Activated T-cell treated with anti-CD3 and anti-CD28 coated beads, Interleukin-2, amount 50 U/mL, for 48 hours (primary cell): ENCODE measurements around the gene IPO13.
A peak's percentile ranks its signal among the peaks of the same experiment; 100 is the strongest.

ENCODE experiments used
- DNase-seq, 2 experiments: peaks; one replicate each; pipeline ENCODE4 v3.0.0-alpha.2; 2020

The IPO13 gene

GRCh38 chr1:43952731-43953346, 6.1 kb downstream of the IPO13 start:
- no peak for DNase-seq

GRCh38 chr1:43953361-43953760, 6.6 kb downstream of the IPO13 start:
- no peak for DNase-seq

GRCh38 chr1:43954036-43954435, 7.3 kb downstream of the IPO13 start:
- no peak for DNase-seq

GRCh38 chr1:43956234-43956633, 9.5 kb downstream of the IPO13 start:
- DNase-seq: no peak

GRCh38 chr1:43957407-43958040, 10.8 kb downstream of the IPO13 start:
- no peak for DNase-seq

- no peak for DNase-seq
These were observed 11.9 kb downstream of the IPO13 start for GRCh38 chr1:43958351-43959255.

- DNase-seq: no peak
These were observed 14.0 kb downstream of the IPO13 start for GRCh38 chr1:43960798-43961197.

GRCh38 chr1:43961692-43962091, 14.9 kb downstream of the IPO13 start:
- DNase-seq: no peak

GRCh38 chr1:43962324-43962723, 15.6 kb downstream of the IPO13 start:
- DNase-seq: no peak

GRCh38 chr1:43963006-43963405, 16.3 kb downstream of the IPO13 start:
- no peak for DNase-seq

GRCh38 chr1:43963890-43964289, 17.1 kb downstream of the IPO13 start:
- DNase-seq: no peak

GRCh38 chr1:43965316-43965715, 18.6 kb downstream of the IPO13 start:
- no peak for DNase-seq

- DNase-seq: no peak
These were observed 21.7 kb downstream of the IPO13 start for GRCh38 chr1:43968348-43968948.

- no peak for DNase-seq
These were observed 22.6 kb downstream of the IPO13 start for GRCh38 chr1:43969416-43969745.

- DNase-seq: peak; percentile 96 to 97
These were observed 23.2 kb downstream of the IPO13 start, which contains the start of gene DPH2 for GRCh38 chr1:43969746-43970466. DPH2 (plus strand) TSS chr1:43970010; CDS start chr1:43970176, 166 bp downstream.

GRCh38 chr1:43970502-43970901, 23.8 kb downstream of the IPO13 start:
- DNase-seq: no peak

GRCh38 chr1:43970911-43971310, 24.2 kb downstream of the IPO13 start:
- DNase-seq: no peak

- DNase-seq: no peak
These were observed 24.7 kb downstream of the IPO13 start for GRCh38 chr1:43971336-43971980.

- DNase-seq: no peak
These were observed 27.3 kb downstream of the IPO13 start for GRCh38 chr1:43973981-43974442.

GRCh38 chr1:43974443-43975248, 27.9 kb downstream of the IPO13 start, which contains the start of gene ATP6V0B:
ATP6V0B (plus strand) TSS chr1:43974960; CDS start chr1:43975041, 81 bp downstream.
- DNase-seq: peak; percentile 97
